ENCODE measurements around the gene SLX4. TPM values are rescaled to one million over a fixed set of nuclear protein-coding genes. Genes with fewer than 3 reads are reported as not detected.

The SLX4 gene
- total RNA-seq, 1 donor from 2014 or later: 9.3 TPM

DNA sequence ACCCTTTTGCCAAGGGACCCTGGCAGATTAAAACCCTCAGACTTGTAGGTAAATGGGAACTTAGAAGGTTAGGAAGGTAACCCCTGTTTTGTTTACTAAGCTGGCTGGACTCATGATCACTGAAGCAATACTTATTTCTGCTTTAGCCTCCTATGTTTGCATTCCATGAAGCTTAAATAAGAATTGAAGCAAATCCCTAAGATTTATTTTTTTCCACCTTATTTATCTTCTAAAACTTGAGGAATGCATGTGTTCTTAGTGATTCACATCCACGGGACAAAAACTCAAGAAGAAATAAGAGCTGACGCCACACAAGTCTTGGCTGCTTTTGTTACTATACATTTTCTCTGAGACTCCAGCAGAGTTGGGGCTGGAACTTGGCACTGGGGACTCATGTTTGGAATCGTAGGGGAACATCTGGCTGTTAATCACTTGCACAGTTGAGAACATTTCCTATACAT, 75.1 kb downstream of the SLX4 start:
- H3K27ac Mint-ChIP-seq (ENCODE audit: unreplicated experiment): peak overlapping the region; percentile 89

GRCh38 chr16:3534126-3534525, 77.3 kb downstream of the SLX4 start:
- peak overlapping the region; percentile 8 for H3K27ac Mint-ChIP-seq (ENCODE audit: unreplicated experiment)
- DNase-seq (ENCODE audit: low spot score): no peak

More for the DNA sequence above, 75.1 kb downstream of the SLX4 start:
- Mint-ChIP-seq H3K27me3 (ENCODE audit: low read depth) (no peaks in the 10 kb centered on the region), H3K4me3 (ENCODE audit: unreplicated experiment) (peak overlapping the region; percentile 48), H3K36me3 (ENCODE audit: low read depth) (peaks cover 23% of the 10 kb centered on the region), H3K4me1 (ENCODE audit: low read depth) (peaks cover 29% of the 10 kb centered on the region), H3K9me3 (ENCODE audit: low read depth) (no peaks in the 10 kb centered on the region)
- no peak for DNase-seq (ENCODE audit: low spot score)
- TF ChIP-seq, protein P1, sequence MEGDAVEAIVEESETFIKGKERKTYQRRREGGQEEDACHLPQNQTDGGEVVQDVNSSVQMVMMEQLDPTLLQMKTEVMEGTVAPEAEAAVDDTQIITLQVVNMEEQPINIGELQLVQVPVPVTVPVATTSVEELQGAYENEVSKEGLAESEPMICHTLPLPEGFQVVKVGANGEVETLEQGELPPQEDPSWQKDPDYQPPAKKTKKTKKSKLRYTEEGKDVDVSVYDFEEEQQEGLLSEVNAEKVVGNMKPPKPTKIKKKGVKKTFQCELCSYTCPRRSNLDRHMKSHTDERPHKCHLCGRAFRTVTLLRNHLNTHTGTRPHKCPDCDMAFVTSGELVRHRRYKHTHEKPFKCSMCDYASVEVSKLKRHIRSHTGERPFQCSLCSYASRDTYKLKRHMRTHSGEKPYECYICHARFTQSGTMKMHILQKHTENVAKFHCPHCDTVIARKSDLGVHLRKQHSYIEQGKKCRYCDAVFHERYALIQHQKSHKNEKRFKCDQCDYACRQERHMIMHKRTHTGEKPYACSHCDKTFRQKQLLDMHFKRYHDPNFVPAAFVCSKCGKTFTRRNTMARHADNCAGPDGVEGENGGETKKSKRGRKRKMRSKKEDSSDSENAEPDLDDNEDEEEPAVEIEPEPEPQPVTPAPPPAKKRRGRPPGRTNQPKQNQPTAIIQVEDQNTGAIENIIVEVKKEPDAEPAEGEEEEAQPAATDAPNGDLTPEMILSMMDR (IDR thresholded peaks at IDR 0.05): no peak

DNA sequence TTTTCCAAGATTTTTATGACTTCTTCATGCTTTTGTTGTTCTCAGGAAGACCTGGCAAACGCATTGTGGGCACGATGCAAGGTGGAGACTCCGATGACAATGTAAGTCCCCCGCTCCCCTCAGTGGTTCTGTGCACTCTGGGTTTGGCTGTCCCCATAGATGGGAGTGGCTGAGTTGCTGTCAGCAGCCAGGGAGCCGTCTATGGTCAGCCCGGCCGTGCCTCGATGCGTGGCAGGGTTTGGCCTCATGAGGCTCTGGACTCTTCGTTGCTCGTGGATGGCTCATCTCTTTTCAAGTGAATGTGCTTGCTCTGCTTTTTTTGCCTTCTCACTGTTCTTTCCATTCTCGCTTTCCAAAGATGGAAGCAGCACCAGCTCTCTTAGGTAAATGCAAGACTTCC, 78.7 kb downstream of the SLX4 start:
- Mint-ChIP-seq H3K4me1 (ENCODE audit: low read depth) (peaks cover 29% of the 10 kb centered on the region), H3K27ac (ENCODE audit: unreplicated experiment) (no peak overlapping the region), H3K9me3 (ENCODE audit: low read depth) (no peaks in the 10 kb centered on the region), H3K36me3 (ENCODE audit: low read depth) (peaks cover 32% of the 10 kb centered on the region), H3K4me3 (ENCODE audit: unreplicated experiment) (no peak overlapping the region), H3K27me3 (ENCODE audit: low read depth) (no peaks in the 10 kb centered on the region)
- TF ChIP-seq, protein P1 (IDR thresholded peaks at IDR 0.05): no peak
- DNase-seq (ENCODE audit: low spot score): no peak

More at GRCh38 chr16:3534126-3534525, 77.3 kb downstream of the SLX4 start:
- Mint-ChIP-seq H3K4me1 (ENCODE audit: low read depth) (peaks cover 29% of the 10 kb centered on the region), H3K4me3 (ENCODE audit: unreplicated experiment) (no peak overlapping the region), H3K9me3 (ENCODE audit: low read depth) (no peaks in the 10 kb centered on the region), H3K36me3 (ENCODE audit: low read depth) (peaks cover 26% of the 10 kb centered on the region), H3K27me3 (ENCODE audit: low read depth) (no peaks in the 10 kb centered on the region)
- TF ChIP-seq, protein P1 (IDR thresholded peaks at IDR 0.05): no peak

Other genes with a start within 250 kb of the SLX4 start
- 11.3 to 13.4 TPM (median 13.3 TPM) in 3 replicates for gene ZSCAN32, start 210.6 kb downstream of the SLX4 start, total RNA-seq
- 8.7 to 13.8 TPM (median 10.6 TPM) in 3 replicates for gene ZNF174, start 210.4 kb downstream of the SLX4 start, total RNA-seq
- gene ZNF597, start 168.1 kb downstream of the SLX4 start, total RNA-seq: 2.0 to 2.7 TPM (median 2.5 TPM) in 3 replicates
- gene NAA60, start 167.9 kb downstream of the SLX4 start, total RNA-seq: 46.5 to 51.1 TPM (median 47.2 TPM) in 3 replicates
- gene C16orf90, start 116.1 kb downstream of the SLX4 start, total RNA-seq: not detected in 3 replicates
- 19.3 to 21.8 TPM (median 20.6 TPM) in 3 replicates for gene CLUAP1, start 110.6 kb downstream of the SLX4 start, total RNA-seq
- gene NLRC3, start 34.2 kb downstream of the SLX4 start, total RNA-seq: 0.05 to 0.24 TPM (median 0.12 TPM) in 3 replicates
- 10.3 to 17.8 TPM (median 12.2 TPM) in 3 replicates for gene DNASE1, start 43.1 kb upstream of the SLX4 start, total RNA-seq
- 54.2 to 81.1 TPM (median 60.6 TPM) in 3 replicates for gene TRAP1, start 105.9 kb upstream of the SLX4 start, total RNA-seq